CD4-positive, alpha-beta T cell treated with Interleukin-15 for 4 hours (primary cell): Measurements from ENCODE around the gene RASSF6.
"Not testable (repeated sequence)": the region's sequence is repeated elsewhere in the genome, so short reads cannot be mapped to it uniquely, and the experiment has no call there.

ENCODE experiments used
- DNase-seq: peaks from one replicate; pipeline ENCODE4 v3.0.0-alpha.2; 2020; ENCODE audit warnings: low spot score

The RASSF6 gene

DNA sequence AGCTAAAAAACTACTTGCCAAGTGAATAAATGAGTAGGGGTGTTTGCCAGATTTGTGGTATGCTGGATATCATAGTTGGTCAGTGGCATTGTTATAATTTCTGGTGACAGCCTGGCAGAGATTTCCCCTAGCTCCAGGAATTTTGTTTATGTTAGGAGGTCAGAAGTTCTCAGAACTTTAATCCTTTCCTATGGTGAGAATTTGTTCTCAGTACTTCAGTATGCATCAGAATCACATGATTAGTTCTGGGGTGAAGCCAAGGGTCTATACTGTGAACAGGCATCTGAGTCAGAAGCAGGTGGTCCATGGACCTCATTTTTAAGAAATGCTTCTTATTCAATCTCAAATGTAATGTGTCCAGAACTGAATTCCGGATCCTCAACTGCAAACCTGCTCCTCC is 10.5 kb downstream of the RASSF6 start:
- DNase-seq, result no peak

DNA sequence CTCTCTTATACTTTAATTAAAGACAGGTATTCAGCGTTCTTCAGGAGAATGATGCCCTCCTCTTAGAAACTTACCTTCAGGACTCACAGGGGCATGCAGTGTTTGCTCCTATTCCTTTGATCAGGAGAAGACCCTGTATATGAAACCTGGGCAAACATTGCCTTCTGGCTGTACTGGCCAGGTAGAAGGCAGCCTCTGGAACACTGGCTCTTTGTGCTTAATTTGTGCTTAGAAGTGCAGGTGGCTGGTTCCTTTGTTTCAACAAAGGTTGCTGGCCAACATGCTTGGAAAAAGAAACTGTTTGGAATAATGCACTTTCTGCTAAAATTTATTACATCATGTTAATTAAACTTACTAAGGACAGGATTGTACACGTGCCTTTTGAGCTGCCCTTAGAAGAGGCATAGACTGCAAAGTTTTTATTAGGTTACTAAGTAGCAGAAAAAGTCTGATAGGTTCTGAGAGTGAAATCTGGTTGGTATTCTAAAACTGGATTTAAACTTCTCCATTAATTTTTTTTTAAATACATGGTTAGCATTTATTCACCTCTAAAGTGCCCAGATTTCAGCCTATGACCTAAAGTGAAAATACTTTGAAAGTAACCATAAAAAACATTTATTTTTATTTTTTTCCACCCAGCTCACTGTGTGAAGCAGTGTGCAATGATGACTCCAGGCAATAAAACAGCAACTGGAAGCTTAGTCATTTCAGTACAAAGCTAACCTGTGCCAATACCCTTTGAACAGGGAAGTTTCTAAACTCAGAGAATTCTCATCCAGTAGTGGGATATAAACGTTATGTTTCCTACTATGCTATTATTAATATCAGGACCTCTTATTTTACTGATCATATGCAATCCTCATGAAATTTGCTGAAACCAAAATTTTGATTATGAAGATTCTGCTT is 11.3 kb downstream of the RASSF6 start:
- DNase-seq, result no peak

DNA sequence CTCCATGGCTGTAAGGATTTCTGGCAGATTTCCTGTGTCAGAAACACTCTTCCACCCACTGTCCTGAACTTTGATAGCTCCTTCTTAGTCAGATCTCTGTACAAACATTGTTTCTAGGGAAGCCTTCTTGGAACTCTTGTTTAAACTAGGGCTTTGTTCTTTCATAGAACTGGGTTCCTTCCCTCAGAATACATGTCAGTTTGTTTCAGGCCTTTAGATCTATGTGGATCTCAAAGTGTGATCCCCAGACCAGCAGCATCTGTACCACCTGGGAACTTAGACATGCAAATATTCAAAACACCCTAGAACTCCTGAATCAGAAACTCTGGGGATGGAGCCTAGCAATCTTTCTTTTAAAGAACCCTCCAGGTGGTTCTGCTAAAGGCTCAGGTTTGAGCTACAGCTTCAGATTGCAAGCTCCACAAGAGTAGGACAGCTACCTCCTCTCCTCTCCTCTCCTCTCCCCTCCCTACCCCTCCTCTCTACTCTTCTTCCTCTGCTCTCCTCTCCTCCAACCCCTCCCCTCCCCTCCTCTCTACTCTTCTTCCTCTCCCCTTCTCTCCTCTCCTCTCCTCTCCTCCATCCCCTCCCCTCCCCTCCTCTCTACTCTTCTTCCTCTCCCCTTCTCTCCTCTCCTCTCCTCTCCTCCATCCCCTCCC is 12.7 kb downstream of the RASSF6 start:
- no peak for DNase-seq

DNA sequence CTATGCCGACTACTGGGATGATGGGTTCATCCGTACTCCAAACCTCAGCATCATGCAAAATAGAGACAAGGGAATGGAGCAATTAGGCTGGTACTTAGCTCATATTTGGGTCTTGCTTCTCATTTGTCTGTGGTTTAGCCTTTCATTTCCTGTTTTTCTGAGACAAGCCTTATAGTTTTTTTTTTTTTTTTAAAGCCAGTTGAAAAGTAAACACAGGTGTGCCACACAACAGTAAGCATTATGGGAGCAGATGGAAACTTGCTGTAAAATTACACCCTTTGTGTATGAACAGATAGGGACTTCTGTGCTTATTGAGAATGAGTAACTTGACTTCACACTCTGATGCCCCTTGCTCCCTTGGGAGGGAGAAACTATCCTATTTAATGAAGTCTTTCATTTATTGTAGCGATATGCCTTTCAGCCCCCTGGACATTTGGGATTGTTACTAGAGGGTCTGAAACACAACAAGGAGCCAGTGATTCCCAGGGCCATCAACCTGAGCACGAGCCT is 13.7 kb downstream of the RASSF6 start:
- no peak for DNase-seq

DNA sequence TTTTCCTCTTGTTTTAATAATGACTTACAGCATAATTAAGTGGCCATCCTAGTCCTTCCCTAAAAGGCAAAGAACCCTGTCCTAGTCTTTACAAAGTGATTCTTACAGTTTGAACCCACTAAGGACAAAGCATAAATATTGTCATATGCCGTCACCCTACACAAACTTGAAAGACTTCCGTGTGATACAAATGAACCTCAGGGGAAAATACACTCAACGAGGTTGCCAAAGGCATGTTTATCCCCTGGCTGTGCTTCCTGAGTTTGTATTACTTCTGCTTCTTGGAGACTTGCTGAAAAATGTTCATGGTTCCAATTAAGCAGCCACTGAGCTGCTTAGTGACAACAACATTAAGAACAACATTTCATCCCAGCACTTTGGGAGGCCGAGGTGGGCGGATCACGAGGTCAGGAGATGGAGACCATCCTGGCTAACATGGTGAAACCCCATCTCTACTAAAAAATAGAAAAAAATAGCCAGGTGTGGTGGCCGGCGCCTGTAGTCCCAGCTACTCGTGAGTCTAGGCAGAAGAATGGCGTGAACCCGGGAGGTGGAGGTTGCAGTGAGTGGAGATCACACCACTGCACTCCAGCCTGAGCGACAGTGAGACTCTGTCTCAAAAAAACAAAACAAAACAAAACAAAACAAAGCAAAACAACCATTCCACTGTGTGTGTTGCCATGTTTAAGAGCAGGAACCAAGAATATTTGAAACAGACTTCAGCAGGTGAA is 16.2 kb downstream of the RASSF6 start:
- no peak for DNase-seq

DNA sequence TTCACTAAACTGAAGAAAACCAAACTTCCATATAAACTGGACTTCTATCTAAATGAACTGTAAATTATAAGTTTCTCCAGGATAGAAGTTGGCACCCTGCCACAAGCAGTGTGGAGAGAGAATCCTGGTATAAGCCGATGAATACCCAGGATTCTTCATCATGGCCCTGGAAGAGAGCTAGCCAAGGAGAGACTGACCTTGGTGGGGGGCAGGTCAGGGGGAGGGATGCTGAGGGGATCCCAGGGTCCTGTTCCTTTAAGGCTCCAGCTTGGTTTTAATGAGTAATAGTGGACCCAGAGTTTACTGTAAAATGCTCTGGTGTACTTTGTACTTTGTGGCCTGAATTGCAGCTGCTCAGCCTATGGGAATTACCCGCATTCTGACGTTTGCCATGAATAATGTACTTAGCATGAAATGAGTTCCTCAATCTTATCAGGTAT is 16.9 kb downstream of the RASSF6 start:
- DNase-seq, result no peak

DNA sequence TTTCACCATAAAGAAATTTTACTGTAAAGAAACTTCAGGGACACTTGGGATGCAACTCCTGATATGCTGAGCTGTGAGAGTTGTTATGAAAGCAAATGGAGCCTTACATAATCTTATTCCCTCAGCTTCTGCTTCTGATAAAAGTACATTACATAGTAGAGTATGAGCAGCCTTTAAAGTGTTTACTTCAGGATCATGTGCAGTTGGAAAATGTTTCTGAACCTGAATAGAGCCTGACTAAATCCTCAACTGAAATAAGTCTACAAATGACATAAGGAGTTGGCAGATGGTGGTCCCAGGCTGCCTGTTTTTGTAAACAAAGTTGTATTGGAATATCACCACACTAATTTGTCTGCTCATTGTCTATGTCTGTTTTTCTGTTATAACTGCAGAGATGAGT is 19.3 kb downstream of the RASSF6 start:
- DNase-seq, result no peak

DNA sequence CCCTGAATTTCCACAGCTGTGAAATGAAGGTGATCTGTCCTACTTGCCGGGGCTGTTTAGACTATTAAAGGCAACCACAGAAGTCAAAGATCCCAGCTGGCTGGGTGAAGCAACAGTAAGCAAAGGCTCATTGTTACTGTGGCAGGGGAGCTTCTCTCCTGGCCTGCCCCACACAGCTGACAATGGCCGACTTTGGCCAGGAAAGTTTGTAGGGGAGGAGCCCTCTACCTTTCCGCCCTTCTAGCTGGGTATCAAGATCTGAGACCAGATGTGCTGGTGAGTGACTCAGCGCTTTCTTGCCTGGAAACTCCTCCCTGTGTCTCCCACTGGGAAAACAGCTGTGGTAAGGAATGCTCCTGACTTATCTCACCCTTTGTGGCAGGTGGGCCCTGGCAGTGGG is 21.1 kb downstream of the RASSF6 start:
- no peak for DNase-seq

DNA sequence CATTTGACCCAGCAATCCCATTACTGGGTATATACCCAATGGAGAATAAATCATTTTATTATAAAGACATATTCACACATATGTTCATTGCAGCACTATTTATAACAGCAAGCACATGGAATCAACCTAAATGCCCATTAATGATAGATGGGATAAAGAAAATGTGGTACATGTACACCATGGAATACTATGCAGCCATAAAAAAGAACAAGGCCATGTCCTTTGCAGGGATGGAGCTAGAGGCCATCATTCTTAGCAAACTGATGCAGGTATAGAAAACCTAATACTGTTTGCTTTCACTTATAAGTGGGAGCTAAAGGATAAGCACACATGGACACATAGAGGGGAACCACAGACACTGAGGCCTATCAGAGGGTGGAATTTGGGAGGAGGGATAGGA is 22.6 kb downstream of the RASSF6 start:
- no peak for DNase-seq

DNA sequence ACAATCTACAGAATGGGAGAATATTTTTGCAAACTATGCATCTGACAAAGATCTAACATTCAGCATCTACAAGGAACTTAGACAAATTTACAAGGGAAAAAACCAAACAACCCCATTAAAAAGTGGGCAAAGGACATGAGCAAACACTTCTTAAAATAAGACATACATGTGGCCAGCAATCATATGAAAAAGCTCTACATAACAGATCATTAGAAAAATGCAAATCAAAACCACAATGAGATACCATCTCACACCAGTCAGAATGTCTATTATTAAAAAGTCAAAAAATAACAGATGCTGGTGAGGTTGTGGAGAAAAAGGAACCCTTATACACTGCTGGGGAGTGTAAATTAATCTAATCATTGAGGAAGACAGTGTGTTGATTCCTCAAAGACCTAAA is 23.1 kb downstream of the RASSF6 start:
- DNase-seq, result not testable (repeated sequence)

DNA sequence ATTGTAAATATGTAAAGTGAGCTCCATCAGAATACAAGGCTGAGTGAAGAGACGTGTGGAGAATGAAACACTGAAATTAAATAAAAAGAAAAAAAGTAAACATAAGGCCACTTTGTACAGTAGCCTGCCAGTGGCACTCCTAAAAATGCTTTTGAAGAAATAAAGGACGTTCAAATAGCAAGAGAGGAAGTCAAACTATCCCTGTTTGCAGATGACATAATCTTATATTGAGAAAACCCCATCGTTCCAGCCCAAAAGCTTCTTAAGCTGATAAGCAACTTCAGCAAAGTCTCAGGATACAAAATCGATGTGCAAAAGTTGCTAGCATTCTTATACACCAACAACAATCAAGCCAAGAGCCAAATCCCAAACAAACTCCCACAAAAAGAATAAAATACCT is 24.2 kb downstream of the RASSF6 start:
- DNase-seq, result no peak

DNA sequence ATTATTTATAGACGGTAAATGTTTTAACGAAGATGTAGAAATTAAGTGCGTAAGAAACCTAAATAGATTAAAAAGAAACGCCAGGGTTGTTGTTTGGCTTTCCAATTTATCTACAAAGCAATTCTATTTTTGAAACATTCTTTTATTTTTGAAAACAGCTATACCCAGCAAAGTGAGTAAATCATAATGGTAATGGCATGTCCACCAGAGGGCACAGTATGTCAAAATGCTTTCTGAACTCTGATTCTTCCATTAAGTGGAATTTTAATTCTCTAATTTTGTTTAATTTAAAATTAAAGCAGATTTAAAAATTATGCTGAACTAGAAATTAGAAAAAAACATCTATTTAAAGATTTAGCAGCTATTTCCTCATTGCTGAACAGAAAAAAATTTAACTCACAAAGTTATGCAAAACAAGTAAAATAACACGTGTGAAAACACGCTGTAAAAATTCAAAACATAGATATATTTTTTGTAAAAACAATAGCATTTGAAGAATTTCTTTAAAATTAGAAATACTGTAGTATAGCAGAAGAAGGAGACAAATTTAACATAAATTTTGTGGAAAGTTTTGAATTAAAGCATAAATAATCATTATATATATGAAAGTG is 26.5 kb downstream of the RASSF6 start:
- no peak for DNase-seq

DNA sequence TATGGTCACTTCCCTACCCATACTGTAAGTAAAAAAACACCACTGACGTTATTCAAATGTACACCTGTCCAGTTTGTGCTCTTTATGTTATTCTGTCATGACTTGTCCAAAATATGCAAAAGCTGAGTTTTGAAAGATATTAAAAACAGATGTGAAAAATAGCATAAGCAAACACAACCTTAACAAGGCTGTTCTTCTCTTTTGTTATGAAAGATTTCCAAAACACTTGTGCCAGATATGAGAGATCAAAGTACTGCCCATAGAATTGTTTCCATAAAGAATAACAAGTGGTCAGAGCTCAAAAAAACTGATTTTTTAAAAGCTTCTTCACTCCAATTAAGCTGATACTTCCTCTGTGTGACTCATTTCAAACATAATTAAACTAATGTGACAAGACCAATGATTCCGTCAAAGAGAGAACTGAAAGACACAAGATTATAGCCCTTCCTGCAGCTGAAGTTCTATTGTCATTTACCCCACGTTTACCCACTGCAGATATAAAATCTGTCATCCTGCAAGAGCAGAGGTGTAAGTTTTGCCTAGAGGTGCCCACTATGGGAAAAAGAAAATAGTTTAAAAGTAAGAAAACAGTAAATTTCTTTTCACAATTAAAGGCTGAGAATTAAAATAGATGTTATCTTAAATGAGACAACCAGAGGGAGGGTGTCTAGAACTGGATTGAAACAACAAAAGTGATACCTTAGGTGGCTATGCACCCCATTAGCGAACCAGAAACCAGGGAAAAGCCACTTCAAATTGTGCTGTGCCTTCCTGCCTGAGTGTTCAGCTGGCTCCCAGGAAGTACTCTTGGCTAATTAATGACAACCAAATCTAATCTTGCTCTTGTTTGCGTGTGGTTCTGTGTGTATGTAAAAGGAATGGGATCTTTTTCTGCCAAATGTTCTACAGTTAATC is 30.1 kb downstream of the RASSF6 start:
- DNase-seq, result no peak

DNA sequence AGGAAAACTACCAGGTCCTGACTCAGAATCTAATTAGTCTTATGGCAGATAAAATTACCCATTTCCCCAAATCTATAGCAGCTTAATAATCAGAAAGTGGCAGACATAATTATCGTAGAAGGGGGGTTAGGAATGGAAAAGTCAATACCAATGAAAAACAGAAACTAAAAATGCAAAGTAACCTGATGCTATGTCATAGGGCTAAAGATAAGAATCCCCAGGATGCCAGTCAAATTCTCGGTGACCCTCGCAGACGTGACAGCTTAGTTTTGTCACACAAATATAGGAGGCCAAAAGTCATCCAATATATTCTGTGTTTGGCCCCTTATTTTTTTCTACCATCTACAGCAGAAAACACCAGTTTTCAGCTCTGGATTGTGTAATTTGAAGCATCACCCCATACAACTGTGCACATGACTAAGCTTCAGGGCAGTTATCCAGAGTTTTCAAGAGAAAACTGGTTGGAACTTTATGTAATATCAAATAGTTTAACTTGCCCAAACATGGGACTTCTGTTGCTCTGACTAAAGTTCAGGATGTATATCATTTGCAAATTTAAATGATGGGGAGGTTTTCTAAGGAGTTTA is 30.9 kb downstream of the RASSF6 start:
- no peak for DNase-seq

DNA sequence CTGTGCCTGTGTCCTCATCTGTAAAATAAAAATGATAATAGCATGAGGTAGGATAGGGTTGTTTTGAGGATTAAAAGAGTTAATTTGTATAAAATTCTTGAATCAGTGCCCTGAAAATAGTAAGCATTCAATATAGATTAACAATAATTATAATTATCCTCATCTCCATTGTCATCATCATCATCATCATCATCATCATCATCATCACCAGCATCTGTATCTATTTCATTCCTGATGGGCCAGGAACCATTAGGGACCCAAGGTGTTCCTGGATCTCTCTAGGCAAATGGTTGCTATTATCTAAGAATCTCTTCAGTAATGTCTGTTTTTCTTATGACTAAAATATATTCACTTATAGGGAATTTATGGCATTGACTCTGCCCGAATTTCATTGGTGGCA is 31.6 kb downstream of the RASSF6 start:
- DNase-seq, result no peak

DNA sequence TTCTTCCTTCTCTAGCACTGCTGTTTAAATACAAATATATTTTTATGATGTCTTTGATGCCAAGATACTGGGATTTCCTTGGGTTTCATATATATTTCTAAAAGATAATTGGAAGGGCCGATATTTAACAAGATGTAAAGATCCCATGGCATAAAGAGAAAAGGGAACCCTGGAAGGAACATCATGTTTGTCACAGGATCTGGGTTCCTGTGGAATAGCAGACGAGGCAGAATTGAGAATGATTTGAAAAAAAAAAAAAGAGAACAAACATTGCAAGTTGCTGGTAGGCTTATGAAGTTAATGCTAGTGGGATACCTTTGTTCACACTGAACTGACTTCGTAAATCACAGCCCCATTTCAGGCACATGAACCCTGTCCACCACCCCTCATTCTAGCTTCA is 33.6 kb downstream of the RASSF6 start:
- no peak for DNase-seq

DNA sequence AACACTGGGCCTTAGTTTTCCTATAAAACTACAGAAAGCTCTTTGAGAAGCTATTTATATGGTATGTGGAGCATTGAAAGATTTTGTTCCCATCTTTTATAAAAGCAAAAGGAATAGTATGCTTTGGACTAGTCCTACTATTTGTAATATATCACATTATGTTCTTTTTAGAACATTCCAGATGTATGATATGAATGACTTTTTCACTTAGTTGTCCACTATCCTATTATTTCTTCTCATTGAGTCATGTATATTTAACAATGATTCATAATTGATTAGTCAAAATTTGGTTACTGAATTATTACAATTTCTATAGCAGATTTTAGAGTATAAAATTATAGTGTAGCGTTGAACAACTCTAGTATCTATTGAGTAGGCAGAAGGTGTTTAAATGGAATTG is 34.2 kb downstream of the RASSF6 start:
- DNase-seq, result no peak

DNA sequence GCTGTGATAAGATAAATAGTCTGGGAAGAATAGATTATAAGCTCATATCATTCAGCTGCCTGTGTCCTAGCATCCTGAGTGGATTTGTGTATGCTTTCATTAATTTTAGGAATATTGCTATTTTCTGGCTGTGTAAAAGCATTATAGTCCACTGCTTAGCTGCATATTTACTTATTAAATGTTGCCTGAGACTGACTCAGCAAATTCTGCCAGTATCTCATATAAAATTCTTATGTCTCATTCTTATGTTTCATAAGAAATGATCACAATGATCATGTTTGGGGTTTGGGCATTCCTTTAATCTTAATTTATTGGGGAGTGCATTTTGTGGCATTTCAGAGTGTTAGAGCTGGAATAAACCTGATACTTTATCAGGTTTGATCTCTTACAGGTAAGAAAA is 34.9 kb downstream of the RASSF6 start:
- DNase-seq, result no peak

DNA sequence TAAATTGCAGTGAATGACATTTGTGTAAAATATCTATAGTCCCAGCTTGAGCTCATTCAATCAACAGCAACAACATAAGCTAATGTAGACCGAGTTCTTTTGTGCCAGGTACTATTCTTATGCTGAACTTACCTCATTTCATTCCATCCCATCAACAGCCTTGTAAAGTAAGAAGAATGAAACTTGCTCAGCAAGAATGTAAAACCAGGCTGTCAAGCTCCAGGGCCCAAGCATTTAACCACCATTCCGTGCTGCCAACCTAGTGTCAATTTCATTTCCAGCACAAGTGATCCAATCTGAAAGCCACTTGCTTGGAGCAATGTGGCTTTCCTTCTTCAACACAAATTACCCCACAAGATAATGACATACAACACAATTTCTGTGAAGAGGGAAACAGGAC is 36.6 kb downstream of the RASSF6 start:
- DNase-seq, result no peak

DNA sequence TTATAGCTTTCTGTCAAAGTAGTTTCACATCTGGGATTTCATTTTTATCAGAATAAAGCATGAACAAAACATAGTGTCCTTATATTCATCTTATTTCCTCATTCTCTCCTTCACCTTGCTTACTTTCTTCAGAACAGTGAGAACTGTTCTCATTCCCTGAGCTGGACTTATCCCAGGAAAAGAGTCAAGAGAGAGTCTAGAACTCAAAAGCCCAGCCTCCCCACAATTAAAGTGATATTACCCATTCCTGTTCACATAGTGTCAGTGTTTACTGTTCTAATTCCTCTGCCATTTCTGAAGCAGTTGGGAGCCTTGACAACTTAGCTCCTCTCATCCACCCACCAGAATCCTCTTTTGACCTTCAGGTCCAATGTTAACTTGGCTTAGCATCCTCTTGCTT is 42.9 kb downstream of the RASSF6 start:
- no peak for DNase-seq

DNA sequence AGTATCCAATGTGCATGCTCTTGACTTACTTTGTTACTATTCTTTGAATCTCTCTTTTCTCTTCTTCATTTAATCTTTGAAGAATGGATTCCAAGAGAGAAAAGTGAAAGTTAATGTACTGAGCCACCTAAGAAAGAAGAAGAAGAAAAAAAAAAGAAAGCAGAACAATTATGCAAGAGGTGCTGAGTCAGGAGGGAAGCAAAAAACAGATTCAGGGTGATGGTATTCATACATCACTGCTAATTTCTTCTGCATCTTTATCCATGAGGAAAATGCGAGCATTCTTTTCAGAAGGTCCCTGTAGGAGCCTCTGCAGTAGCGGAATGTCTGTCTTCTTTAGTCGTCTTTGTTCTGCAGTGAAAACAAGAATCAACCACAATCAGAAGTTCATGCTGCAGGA is 43.9 kb downstream of the RASSF6 start:
- DNase-seq, result no peak
